Esophagus squamous epithelium (tissue), 5 donors: ENCODE measurements around the gene ZNF12. TPM values are rescaled to one million over a fixed set of nuclear protein-coding genes. Genes with fewer than 3 reads are reported as not detected.

Experiments used
- DNase-seq: peaks from one replicate; lab custom pipeline; 2025; lab: John Stamatoyannopoulos, UW
- H3K27ac ChIP-seq, 4 donors: fragments of 200-600 bp; sonication (generic); one replicate each; pipeline ENCODE4 v1.5.1; 2016 to 2019; ENCODE audit warnings: mild to moderate bottlenecking in 1 of 4
- H3K27me3 ChIP-seq, 4 donors: fragments of 200-600 bp; sonication (generic); 1 replicate in 3 of 4; 2 replicates in 1 of 4; pipeline versions ENCODE4 v1.5.1 to v1.6.0; 2017 to 2021; ENCODE audit warnings: antibody characterized with exemption in 1 of 4
- H3K36me3 ChIP-seq, 3 donors: fragments of 200-600 bp; sonication (generic); one replicate each; pipeline ENCODE4 v1.5.1; 2016 to 2019
- H3K4me1 ChIP-seq, 3 donors: fragments of 200-600 bp; sonication (generic); one replicate each; pipeline ENCODE4 v1.5.1; 2017 to 2019
- H3K4me3 ChIP-seq, 4 donors: fragments of 200-600 bp; sonication (generic); 1 replicate in 3 of 4; 2 replicates in 1 of 4; pipeline ENCODE4 v1.5.1; 2016 to 2019; ENCODE audit warnings: mild to moderate bottlenecking in 2 of 4, moderate library complexity in 1 of 4
- H3K9me3 ChIP-seq, 3 donors: fragments of 200-600 bp; sonication (generic); one replicate each; pipeline ENCODE4 v1.5.1; 2016 to 2019
- CTCF ChIP-seq, 6 experiments: fragments of 450-650 bp in 4 of 6; fragments of 200-600 bp in 2 of 6; sonication (generic) in 2 of 6; IDR thresholded peaks; one replicate each; pipeline ENCODE4 v1.5.1; 2016 to 2019; ENCODE audit warnings: antibody characterized with exemption in 6 of 6, mild to moderate bottlenecking in 4 of 6, moderate library complexity in 4 of 6
- POLR2A ChIP-seq, 4 donors: fragments of 450-650 bp; IDR thresholded peaks; one replicate each; pipeline ENCODE4 v1.6.1; 2017; ENCODE audit warnings: antibody characterized with exemption in 4 of 4, mild to moderate bottlenecking in 4 of 4, moderate library complexity in 3 of 4
- WGBS, 2 donors: methylation state at CpG; one replicate each; pipeline ENCODE4 v1.1.5; 2018; 5-methylcytosine and 5-hydroxymethylcytosine counted together
- intact Hi-C: fragments of 100-400 bp; cut with DNase I; formaldehyde crosslinking; loops from one replicate; pipeline ENCODE4 v1.15.0; 2022
- total RNA-seq, 4 donors: library from RNA; depleted of rRNA; stranded (reverse); fragments of >200 nt; gene quantifications; one replicate each; pipeline ENCODE4 v1.1.0, GENCODE V29; 2016
- donor health status: DM: yes; HTN: yes; CAD: no.

ZNF12 gene
- total RNA-seq, 4 donors from 2014 or later = 8.6 to 22.3 (median 11.3) TPM

GRCh38 chr7:6642239-6642839, 64.4 kb downstream of the ZNF12 start:
- intact Hi-C loops = no loop called here
- Histone ChIP-seq H3K4me1 (peaks cover 9 to 34% (median 23%) of the 10 kb centered on the region in 3 donors), H3K27me3 (no peaks in the 10 kb centered on the region), H3K36me3 (peaks cover 39 to 86% (median 46%) of the 10 kb centered on the region in 3 donors), H3K27ac (no peak overlapping the region), H3K4me3 (no peak overlapping the region), H3K9me3 (no peaks in the 10 kb centered on the region)
- WGBS, 2 donors = 92 to 95% methylated on average over 11 to 22 of the region's 24 CpGs
- no peak for DNase-seq
- TF ChIP-seq CTCF (IDR thresholded peaks at IDR 0.05) (no peak), POLR2A (IDR thresholded peaks at IDR 0.05) (no peak)

GRCh38 chr7:6641305-6642035, 65.3 kb downstream of the ZNF12 start:
- Histone ChIP-seq H3K4me3 (no peak overlapping the region), H3K36me3 (peaks cover 37 to 77% (median 40%) of the 10 kb centered on the region in 3 donors), H3K27ac (no peak overlapping the region), H3K9me3 (no peaks in the 10 kb centered on the region), H3K4me1 (peaks cover 13 to 38% (median 25%) of the 10 kb centered on the region in 3 donors), H3K27me3 (no peaks in the 10 kb centered on the region)
- DNase-seq = no peak
- intact Hi-C loops = no loop called here
- 92 to 100% methylated on average over 1 to 5 of the region's 15 CpGs for WGBS, 2 donors
- no peak for TF ChIP-seq POLR2A (IDR thresholded peaks at IDR 0.05)
- no peak for TF ChIP-seq CTCF (IDR thresholded peaks at IDR 0.05)

- peaks cover 30 to 66% (median 37%) of the 10 kb centered on the region in 3 donors for H3K36me3 ChIP-seq
- H3K4me3 ChIP-seq = no peak overlapping the region
- 65 to 69% methylated on average over 8 to 10 of the region's 11 CpGs for WGBS, 2 donors
- H3K9me3 ChIP-seq = no peaks in the 10 kb centered on the region
- H3K4me1 ChIP-seq = peaks cover 17 to 49% (median 32%) of the 10 kb centered on the region in 3 donors
- no peak for TF ChIP-seq POLR2A (IDR thresholded peaks at IDR 0.05)
- TF ChIP-seq CTCF (IDR thresholded peaks at IDR 0.05) = no peak
- H3K27ac ChIP-seq = no peak overlapping the region
- no peak for DNase-seq
- no peaks in the 10 kb centered on the region for H3K27me3 ChIP-seq
- intact Hi-C loops = no loop called here
Measured at GRCh38 chr7:6640246-6640721, 66.5 kb downstream of the ZNF12 start.

GRCh38 chr7:6639627-6640026, 67.1 kb downstream of the ZNF12 start:
- Histone ChIP-seq H3K4me1 (peaks cover 17 to 51% (median 34%) of the 10 kb centered on the region in 3 donors), H3K27ac (no peak overlapping the region), H3K4me3 (no peak overlapping the region), H3K9me3 (no peaks in the 10 kb centered on the region), H3K27me3 (no peaks in the 10 kb centered on the region), H3K36me3 (peaks cover 23 to 59% (median 33%) of the 10 kb centered on the region in 3 donors)
- no peak for DNase-seq
- TF ChIP-seq CTCF (IDR thresholded peaks at IDR 0.05) = no peak
- TF ChIP-seq POLR2A (IDR thresholded peaks at IDR 0.05) = no peak
- intact Hi-C loops = no loop called here
- WGBS, 2 donors = 86 to 100% methylated on average over 2 to 10 of the region's 11 CpGs

GRCh38 chr7:6639032-6639431, 67.7 kb downstream of the ZNF12 start:
- peaks cover 17 to 53% (median 29%) of the 10 kb centered on the region in 3 donors for H3K36me3 ChIP-seq
- H3K27me3 ChIP-seq = no peaks in the 10 kb centered on the region
- H3K4me3 ChIP-seq = no peak overlapping the region
- H3K27ac ChIP-seq = no peak overlapping the region
- intact Hi-C loops = no loop called here
- TF ChIP-seq POLR2A (IDR thresholded peaks at IDR 0.05) = no peak
- no peak for TF ChIP-seq CTCF (IDR thresholded peaks at IDR 0.05)
- H3K4me1 ChIP-seq = peaks cover 17 to 51% (median 34%) of the 10 kb centered on the region in 3 donors
- DNase-seq = no peak
- no peaks in the 10 kb centered on the region for H3K9me3 ChIP-seq
- WGBS, 2 donors = 80 to 93% methylated on average over 3 to 4 of the region's 4 CpGs
